HG02938 (cell line): Measurements from ENCODE around the gene FBXL17.

Source experiments
- ATAC-seq: cut with Tn5 transposase; IDR thresholded peaks from one replicate; pipeline ENCODE4 v1.9.1; 2021; ENCODE audit warnings: mild to moderate bottlenecking, moderate library complexity; ENCODE audit not compliant: unreplicated experiment

FBXL17 gene

GRCh38 chr5:108255468-108255867 lies 126.4 kb downstream of the FBXL17 start:
- no peak for ATAC-seq

- no peak for ATAC-seq
Measured at GRCh38 chr5:108251350-108251749, 130.5 kb downstream of the FBXL17 start.

- ATAC-seq, result no peak
Measured at GRCh38 chr5:108249785-108250426, 132.0 kb downstream of the FBXL17 start.

- no peak for ATAC-seq
Measured at GRCh38 chr5:108249095-108249784, 132.7 kb downstream of the FBXL17 start.

GRCh38 chr5:108238936-108239887 lies 142.7 kb downstream of the FBXL17 start:
- no peak for ATAC-seq

- ATAC-seq, result no peak
Measured at GRCh38 chr5:108238461-108238860, 143.4 kb downstream of the FBXL17 start.

- ATAC-seq, result no peak
Measured at GRCh38 chr5:108233617-108234155, 148.2 kb downstream of the FBXL17 start.

GRCh38 chr5:108232805-108233204 lies 149.1 kb downstream of the FBXL17 start:
- no peak for ATAC-seq

- ATAC-seq, result no peak
Measured at GRCh38 chr5:108222011-108222410, 159.9 kb downstream of the FBXL17 start.

GRCh38 chr5:108220834-108221233 lies 161.1 kb downstream of the FBXL17 start:
- no peak for ATAC-seq

- ATAC-seq, result no peak
Measured at GRCh38 chr5:108216890-108217289, 165.0 kb downstream of the FBXL17 start.

GRCh38 chr5:108214857-108215256 lies 167.0 kb downstream of the FBXL17 start:
- ATAC-seq, result no peak

- ATAC-seq, result no peak
Measured at GRCh38 chr5:108212775-108213346, 169.0 kb downstream of the FBXL17 start.

- no peak for ATAC-seq
Measured at GRCh38 chr5:108206707-108207106, 175.2 kb downstream of the FBXL17 start.

- no peak for ATAC-seq
Measured at GRCh38 chr5:108201721-108202120, 180.2 kb downstream of the FBXL17 start.

- ATAC-seq, result no peak
Measured at GRCh38 chr5:108196276-108196675, 185.6 kb downstream of the FBXL17 start.

GRCh38 chr5:108193021-108193795 lies 188.7 kb downstream of the FBXL17 start:
- no peak for ATAC-seq

GRCh38 chr5:108184940-108185339 lies 197.0 kb downstream of the FBXL17 start:
- no peak for ATAC-seq

GRCh38 chr5:108181975-108182374 lies 199.9 kb downstream of the FBXL17 start:
- ATAC-seq, result no peak

GRCh38 chr5:108174286-108174685 lies 207.6 kb downstream of the FBXL17 start:
- no peak for ATAC-seq
